NCI-H2227 (cell line): Measurements from ENCODE around the gene IL21R.

Experiments
- DNase-seq: peaks from one replicate; lab custom pipeline; 2025; ENCODE audit not compliant: unreplicated experiment; lab: John Stamatoyannopoulos, UW

Gene IL21R

GRCh38 chr16:27462846-27463682, 61.1 kb downstream of the IL21R start:
- no peak for DNase-seq

GRCh38 chr16:27463741-27464591, 62.0 kb downstream of the IL21R start:
- no peak for DNase-seq

DNA sequence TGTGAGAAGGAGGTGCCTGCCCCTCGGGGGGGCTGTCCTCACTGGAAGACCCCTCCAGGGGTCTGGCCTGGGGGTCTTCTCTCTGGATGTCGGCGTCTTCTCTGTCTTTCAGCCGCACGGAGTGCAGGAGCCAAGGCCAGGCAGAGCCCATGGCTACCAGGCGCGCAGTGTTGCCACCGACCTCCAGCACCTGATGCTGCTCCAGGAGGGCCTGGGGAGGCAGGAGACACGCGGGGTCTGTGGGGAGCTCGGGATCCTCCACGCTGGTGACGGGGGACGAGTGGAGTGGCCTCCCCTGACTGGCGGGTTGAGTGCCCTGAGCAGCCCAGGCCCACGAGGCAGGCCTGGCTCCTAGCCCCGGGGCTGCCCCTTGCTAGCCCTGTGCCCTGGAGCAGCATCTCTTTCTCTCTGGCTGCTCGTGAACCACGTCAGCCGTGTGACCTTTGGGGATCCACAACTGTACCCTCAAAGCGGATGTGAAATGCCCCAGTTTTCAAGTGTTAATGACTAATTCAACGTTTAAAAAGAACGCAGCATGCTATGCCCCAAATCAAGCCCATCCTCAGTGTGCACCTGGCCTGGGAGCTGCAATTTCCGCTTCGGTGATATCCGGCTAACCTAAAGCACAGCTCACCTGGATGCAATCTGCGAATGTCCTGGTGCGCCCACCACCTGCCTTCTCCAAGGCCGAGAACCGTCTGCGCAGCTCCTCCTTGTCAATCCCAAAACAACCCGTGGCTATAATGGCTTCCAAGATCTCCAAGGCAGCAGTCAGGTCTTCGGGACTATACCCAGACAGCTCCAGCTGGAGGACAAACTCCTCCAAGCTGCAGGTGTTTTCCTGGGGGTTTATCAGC, 62.9 kb downstream of the IL21R start:
- no peak for DNase-seq

DNA sequence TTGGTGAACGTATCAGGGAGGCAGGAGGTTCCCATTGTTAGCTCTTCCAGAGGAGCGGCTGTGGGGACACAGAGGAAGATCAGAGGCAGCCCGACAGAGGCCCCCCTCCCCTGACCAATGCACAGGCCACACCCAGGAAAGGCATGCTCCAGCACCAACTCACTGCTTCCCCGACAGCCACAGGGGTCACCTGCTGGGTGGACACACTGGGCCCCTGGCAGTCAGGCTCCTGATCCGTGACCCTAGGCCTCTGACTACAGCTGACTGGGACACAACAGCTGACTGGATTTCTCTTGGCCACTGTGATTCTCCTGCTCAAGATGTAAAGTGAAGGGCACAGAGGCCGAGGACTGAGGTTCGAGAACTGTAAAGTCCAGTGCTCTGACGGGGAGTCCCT, 63.5 kb downstream of the IL21R start:
- DNase-seq, result no peak

DNA sequence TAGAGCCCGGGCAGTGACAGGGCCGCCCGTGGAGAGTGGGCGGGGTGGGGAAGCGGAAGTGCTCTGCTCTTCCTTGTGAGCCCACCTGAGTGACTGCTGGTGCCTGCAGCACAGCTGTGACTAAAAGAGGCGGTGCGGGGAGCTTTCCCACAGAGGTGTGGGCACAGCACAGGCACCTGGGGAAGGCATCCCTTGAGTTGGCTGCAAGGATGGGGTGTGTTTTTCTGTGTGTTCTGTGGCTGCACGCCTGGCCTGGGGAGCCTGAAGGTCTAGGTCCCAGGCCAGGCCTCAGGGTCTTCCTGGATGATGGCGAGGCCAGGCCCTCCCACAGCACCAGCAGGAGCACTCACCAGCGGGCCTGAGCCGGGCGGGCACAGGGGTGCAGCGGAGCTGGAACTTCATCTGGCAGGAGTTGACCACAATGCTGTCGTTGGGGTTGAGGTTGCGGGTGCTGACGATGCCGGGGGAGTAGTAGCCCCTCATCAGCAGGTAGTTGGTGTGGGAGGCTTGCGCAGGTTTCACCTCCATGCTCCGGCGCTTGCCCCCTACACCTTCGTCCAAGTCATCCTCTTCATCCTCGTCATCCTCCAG, 67.1 kb downstream of the IL21R start:
- DNase-seq, result no peak

DNA sequence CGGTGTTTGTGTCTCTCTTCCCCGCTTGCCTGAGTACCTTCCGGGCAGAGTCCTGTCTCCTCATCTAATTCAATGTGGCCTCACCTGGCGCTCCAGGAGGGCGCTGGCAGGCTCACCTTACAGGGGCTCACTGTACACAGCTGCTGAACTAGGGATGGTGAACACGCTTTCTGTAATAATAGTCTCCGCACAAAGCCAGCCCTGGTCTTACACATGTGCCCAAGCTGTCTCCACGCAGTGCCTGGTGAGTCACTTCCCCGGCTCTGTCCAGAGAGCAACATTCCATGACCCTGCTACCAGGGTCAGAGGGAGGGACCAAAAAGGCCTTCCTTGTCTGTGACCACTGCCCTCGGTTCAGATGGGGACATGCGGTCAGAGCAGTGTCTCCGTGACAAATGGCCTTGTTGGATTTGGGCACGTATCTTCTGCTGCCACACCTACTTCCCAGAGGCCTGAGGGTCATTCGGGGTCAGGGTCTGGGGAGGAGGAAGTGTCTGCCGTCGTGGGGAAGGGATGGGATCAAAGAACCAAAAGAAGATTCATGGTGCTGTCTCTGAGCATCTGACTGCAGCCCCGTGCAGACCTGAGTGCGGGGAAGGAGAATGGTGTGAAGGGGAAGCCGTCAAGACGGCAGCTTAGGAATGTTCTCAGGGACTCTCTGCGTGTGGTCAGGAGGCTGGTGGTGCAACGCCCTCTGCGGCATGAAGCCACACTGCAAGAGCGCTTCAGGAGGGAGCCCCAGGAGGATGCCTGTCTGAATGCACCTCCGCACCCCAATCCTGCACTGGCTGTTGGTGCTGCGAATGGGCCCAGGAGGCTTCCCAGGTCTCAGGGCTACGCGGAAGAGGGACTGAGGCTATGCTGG, 68.8 kb downstream of the IL21R start:
- no peak for DNase-seq

DNA sequence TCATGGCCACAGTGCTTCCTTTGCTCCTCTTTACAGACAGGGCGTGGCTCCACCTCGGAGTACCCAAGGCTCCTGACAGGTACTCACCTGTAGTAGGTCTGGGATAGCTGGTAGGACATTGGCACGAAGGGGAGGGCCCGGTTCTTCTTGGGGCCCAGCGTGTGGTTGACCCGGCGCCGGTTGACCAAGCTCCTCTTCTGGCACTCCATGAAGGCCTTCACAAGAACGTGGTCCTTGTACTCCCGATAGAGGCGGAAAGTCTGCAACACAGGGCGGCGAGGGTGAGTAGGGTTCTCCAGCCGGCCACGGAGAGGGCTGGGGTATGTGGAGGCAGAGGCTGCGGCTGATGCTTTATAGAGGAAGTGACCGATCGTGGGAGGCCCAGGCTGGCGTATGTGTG, 69.7 kb downstream of the IL21R start:
- no peak for DNase-seq

- DNase-seq, result no peak
Observed at GRCh38 chr16:27472091-27473020, 70.4 kb downstream of the IL21R start.

GRCh38 chr16:27473101-27473900, 71.3 kb downstream of the IL21R start:
- no peak for DNase-seq

DNA sequence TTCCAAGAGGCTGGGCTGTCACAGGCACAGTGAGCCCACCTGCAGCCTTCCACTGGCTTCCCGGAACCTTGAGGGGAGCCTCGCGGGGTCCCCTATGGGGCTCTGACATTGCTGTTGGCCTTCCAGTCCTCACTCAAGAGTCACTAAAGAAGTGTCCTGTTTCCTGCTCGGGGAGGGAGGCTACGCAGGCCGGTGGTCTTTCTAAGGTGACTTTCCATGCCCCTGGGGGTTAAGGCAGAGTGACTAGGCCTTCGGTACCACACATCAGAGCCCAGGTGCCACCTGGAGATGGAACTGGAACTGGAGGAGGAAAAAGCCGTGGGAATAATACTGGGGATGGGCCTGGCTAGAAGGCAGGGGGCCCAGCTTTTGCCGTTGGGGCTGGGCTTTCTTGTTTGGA, 72.1 kb downstream of the IL21R start:
- no peak for DNase-seq

DNA sequence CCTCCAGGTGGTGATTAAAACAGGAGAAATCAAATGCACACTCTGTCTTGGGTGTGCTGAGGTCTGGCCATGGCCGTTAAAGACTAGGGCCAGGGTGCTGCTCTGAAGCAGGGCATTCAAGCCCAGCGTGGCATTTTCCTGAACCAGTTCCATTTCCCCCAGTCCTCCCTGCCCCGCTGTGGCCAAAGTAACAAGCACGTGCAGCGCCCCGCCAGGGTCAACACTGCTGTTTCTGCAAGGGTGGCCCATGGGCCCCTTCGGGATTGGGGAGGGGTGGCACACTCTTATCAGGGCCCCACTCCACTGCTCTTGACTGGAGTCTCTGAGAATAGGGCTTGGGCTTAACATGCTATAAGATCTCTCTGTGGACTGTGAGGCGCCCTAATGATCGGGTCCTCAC, 72.9 kb downstream of the IL21R start:
- no peak for DNase-seq

- no peak for DNase-seq
Observed at GRCh38 chr16:27475561-27475960, 73.6 kb downstream of the IL21R start.

DNA sequence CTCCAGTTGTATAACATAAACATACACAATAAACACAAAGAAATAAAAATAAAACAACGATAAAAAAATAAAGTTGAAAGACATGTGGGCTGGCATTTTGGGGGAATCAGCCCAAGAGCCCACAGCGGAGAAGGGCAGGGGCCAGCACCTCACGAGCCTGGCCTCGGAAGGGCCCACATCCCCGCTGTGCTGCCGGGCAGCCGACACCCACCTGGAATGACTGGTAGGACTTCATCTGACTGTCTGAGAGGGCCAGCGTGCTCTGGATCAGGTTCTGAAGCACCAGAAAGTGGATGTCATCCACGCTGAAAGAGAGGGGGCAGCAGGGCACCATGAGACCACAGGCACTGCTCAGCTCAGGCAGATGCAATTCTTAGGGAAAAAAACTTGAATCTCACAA, 74.3 kb downstream of the IL21R start:
- DNase-seq, result no peak

DNA sequence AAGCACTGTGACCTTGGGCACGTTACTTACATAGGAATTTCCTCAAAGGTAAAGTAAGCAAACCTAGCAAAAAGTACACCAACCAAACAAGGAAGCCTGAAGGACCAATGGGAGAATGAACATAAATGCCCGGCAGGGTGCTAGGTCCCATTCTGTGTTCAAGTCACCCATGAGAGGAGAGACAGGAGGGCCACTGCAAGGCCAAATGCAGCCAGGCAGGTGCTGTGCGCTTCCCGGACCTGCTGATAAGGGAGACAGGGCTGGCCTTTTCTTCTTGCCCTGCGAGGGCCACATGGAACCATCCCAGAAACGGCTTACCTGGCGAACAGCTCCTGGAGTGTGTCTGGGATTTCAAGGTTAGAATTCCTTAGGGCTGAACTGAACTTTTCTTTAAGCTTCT, 78.8 kb downstream of the IL21R start:
- DNase-seq, result no peak

DNA sequence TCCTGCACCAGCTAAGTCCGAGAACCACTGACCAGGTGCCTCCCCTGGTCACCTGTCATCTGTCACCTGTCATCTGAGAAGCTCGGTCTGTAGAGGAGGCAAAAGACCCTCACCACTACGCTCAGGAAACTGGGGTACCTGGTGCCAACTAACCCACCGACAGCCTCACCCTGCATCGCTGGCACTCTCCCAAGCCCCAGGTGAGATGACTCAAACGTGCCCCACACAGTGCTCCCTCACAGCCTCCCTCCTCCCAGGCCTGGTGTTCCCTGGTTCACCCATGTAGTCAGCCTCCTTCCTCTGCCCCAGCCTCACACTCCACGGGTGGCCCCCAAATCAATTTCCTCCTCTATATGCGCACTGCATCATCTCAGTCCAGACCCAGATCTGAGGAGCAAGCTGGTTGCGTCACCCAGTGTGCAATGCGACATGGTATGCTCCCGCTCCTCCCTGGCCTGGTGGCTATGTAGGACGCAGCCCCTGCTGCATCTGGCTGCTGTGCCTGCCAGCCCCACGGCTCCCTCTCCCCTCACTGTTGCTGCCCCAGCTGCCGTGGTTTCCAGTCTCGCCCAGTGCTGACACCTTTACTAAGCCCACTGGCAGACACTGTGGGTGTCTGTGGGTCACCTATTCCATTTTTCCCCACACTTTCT, 79.4 kb downstream of the IL21R start:
- no peak for DNase-seq

GRCh38 chr16:27482397-27483087, 80.6 kb downstream of the IL21R start:
- no peak for DNase-seq

GRCh38 chr16:27483088-27483437, 81.1 kb downstream of the IL21R start:
- DNase-seq, result no peak
